Measurements from ENCODE around the gene CDH4.

- TF ChIP-seq ELK3 (CRISPR knock-in tag; IDR thresholded peaks at IDR 0.05) (no peak), GTF2A2 (tag; IDR thresholded peaks at IDR 0.05) (no peak), ESRRA (IDR thresholded peaks at IDR 0.05; ENCODE audit: borderline replicate concordance, low read depth) (no peak), ZBTB7A (IDR thresholded peaks at IDR 0.05; ENCODE audit: borderline replicate concordance, control insufficient read depth, low read depth, low read length) (no peak), CREM (IDR thresholded peaks at IDR 0.05; ENCODE audit: low read depth) (no peak), HNRNPH1 (optimal IDR thresholded peaks at IDR 0.05; ENCODE audit: low read depth, low read length) (no peak), MAFF (IDR thresholded peaks at IDR 0.05; ENCODE audit: low read length) (no peak), EGR1 (conservative IDR thresholded peaks at IDR 0.05) (no peak), BRF2 (IDR thresholded peaks at IDR 0.05; ENCODE audit: borderline replicate concordance, insufficient read depth, insufficient read length) (no peak), NR3C1 (CRISPR knock-in tag; IDR thresholded peaks at IDR 0.05) (no peak), MYC (IDR thresholded peaks at IDR 0.05; ENCODE audit: low read depth, low read length) (no peak), MYC (CRISPR knock-in tag; IDR thresholded peaks at IDR 0.05; ENCODE audit: borderline replicate concordance, low read depth) (no peak), POLR2AphosphoS5 (IDR thresholded peaks at IDR 0.05; ENCODE audit: control insufficient read depth, insufficient read depth, low read depth, low read length) (no peak), ZBTB43 (CRISPR knock-in tag; IDR thresholded peaks at IDR 0.05) (no peak)
Measured at GRCh38 chr20:61909028-61909427, 657.0 kb downstream of the CDH4 start.
